Amygdala (tissue), 56 donors: ENCODE data around the gene HLA-DRB5.
"Not testable (repeated sequence)": the region's sequence is repeated elsewhere in the genome, so short reads cannot be mapped to it uniquely, and the experiment has no call there.

Experiments used
- DNase-seq, 56 donors: peaks; one replicate each; lab custom pipeline; 2025; lab: John Stamatoyannopoulos, UW

HLA-DRB5 gene

GRCh38 chr6:32529697-32530430 is at the start of gene HLA-DRB5:
Gene HLA-DRB5 (minus strand): TSS chr6:32530287. CDS start chr6:32530224, 63 bp downstream.
- peak in 5 of 56 donors; percentile 0 to 17 (median 5) for DNase-seq

- no peak for DNase-seq
Observed at GRCh38 chr6:32578962-32579361, 48.9 kb upstream of the HLA-DRB5 start.

- not testable (repeated sequence) for DNase-seq
Observed at GRCh38 chr6:32577493-32577892, 47.4 kb upstream of the HLA-DRB5 start.

- DNase-seq: no peak
Observed at GRCh38 chr6:32576250-32576649, 46.2 kb upstream of the HLA-DRB5 start.

- no peak for DNase-seq
Observed at GRCh38 chr6:32570363-32570905, 40.3 kb upstream of the HLA-DRB5 start.

- no peak for DNase-seq
Observed at GRCh38 chr6:32568561-32568960, 38.5 kb upstream of the HLA-DRB5 start.

GRCh38 chr6:32566957-32567356 is 36.9 kb upstream of the HLA-DRB5 start:
- DNase-seq: no peak

- no peak for DNase-seq
Observed at GRCh38 chr6:32565511-32565910, 35.4 kb upstream of the HLA-DRB5 start.

GRCh38 chr6:32562940-32563339 is 32.9 kb upstream of the HLA-DRB5 start:
- DNase-seq: no peak

- no peak for DNase-seq
Observed at GRCh38 chr6:32559747-32560146, 29.7 kb upstream of the HLA-DRB5 start.

GRCh38 chr6:32558426-32559057 is 28.5 kb upstream of the HLA-DRB5 start:
- no peak for DNase-seq

- no peak for DNase-seq
Observed at GRCh38 chr6:32554116-32554965, 24.3 kb upstream of the HLA-DRB5 start.

GRCh38 chr6:32553037-32553742 is 23.1 kb upstream of the HLA-DRB5 start:
- no peak for DNase-seq

GRCh38 chr6:32551410-32551809 is 21.3 kb upstream of the HLA-DRB5 start:
- no peak for DNase-seq

GRCh38 chr6:32539839-32540238 is 9.8 kb upstream of the HLA-DRB5 start:
- DNase-seq: no peak

GRCh38 chr6:32530431-32530793 is 325 bp upstream of the HLA-DRB5 start:
- not testable (repeated sequence) for DNase-seq

- DNase-seq: no peak
Observed at GRCh38 chr6:32522302-32523047, 7.6 kb downstream of the HLA-DRB5 start.

GRCh38 chr6:32519910-32520258 is 10.2 kb downstream of the HLA-DRB5 start:
- no peak for DNase-seq

GRCh38 chr6:32519118-32519909 is 10.8 kb downstream of the HLA-DRB5 start:
- DNase-seq: no peak
